ENCODE results near the gene PACS1. TPM values are rescaled to one million over a fixed set of nuclear protein-coding genes. Genes with fewer than 3 reads are reported as not detected.
A peak's percentile ranks its signal among the peaks of the same experiment; 100 is the strongest.

PACS1 gene
- total RNA-seq, 2 experiments from 2014 or later, result 179 to 183 TPM

GRCh38 chr11:66189031-66189745 lies 119.1 kb downstream of the PACS1 start:
- peaks cover 54% of the 10 kb centered on the region for H3K4me1 Mint-ChIP-seq (ENCODE audit: low read depth)
- H3K9me3 Mint-ChIP-seq, result no peaks in the 10 kb centered on the region
- Histone ChIP-seq H3K27ac (ENCODE audit: low read depth in 1 of 2, low read length in 2 of 2) (no peak overlapping the region), H3K27me3 (ENCODE audit: control insufficient read depth in 1 of 2, insufficient read depth in 2 of 2, low read length in 2 of 2) (no peaks in the 10 kb centered on the region), H3K9me3 (ENCODE audit: control insufficient read depth in 1 of 2, insufficient read depth in 1 of 2, low read length in 2 of 2) (no peaks in the 10 kb centered on the region), H3K4me3 (ENCODE audit: low read length) (no peak overlapping the region), H3K36me3 (ENCODE audit: insufficient read depth, low read length) (peaks cover 35% of the 10 kb centered on the region), H3K4me1 (ENCODE audit: insufficient read depth, low read length) (peaks cover 12% of the 10 kb centered on the region)
- no peak overlapping the region for H3K27ac Mint-ChIP-seq
- ATAC-seq (ENCODE audit: poor library complexity) (no peak), DNase-seq (no peak)
- H3K4me3 Mint-ChIP-seq, result no peak overlapping the region
- intact Hi-C loops (cut with DNase I, micrococcal nuclease), result no loop called here
- CTCF ChIA-PET, result interaction anchor here (1.0 kb wide), 1 partner anchor 33 kb away, joined by 3 read pairs; no protein-coding TSS in a partner anchor
- POLR2A ChIA-PET, result no interaction called here
- H3K27me3 Mint-ChIP-seq, result no peaks in the 10 kb centered on the region
- no peak for TF ChIP-seq CTCF (IDR thresholded peaks at IDR 0.05)
- peaks cover 93% of the 10 kb centered on the region for H3K36me3 Mint-ChIP-seq (ENCODE audit: low read depth)

- Histone ChIP-seq H3K36me3 (ENCODE audit: insufficient read depth, low read length) (peaks cover 45% of the 10 kb centered on the region), H3K9me3 (ENCODE audit: control insufficient read depth in 1 of 2, insufficient read depth in 1 of 2, low read length in 2 of 2) (no peaks in the 10 kb centered on the region), H3K4me1 (ENCODE audit: insufficient read depth, low read length) (peaks cover 12% of the 10 kb centered on the region), H3K27ac (ENCODE audit: low read depth in 1 of 2, low read length in 2 of 2) (peak overlapping the region in 1 of 2 donors; percentile 23), H3K27me3 (ENCODE audit: control insufficient read depth in 1 of 2, insufficient read depth in 2 of 2, low read length in 2 of 2) (no peaks in the 10 kb centered on the region), H3K4me3 (ENCODE audit: low read length) (no peak overlapping the region)
- no peaks in the 10 kb centered on the region for H3K27me3 Mint-ChIP-seq
- peak overlapping the region; percentile 36 for H3K27ac Mint-ChIP-seq
- CTCF ChIA-PET, result no interaction called here
- intact Hi-C loops (cut with DNase I, micrococcal nuclease), result no loop called here
- peaks cover 39% of the 10 kb centered on the region for H3K4me1 Mint-ChIP-seq (ENCODE audit: low read depth)
- H3K36me3 Mint-ChIP-seq (ENCODE audit: low read depth), result peaks cover 95% of the 10 kb centered on the region
- DNase-seq (no peak), ATAC-seq (ENCODE audit: poor library complexity) (no peak)
- H3K9me3 Mint-ChIP-seq, result no peaks in the 10 kb centered on the region
- TF ChIP-seq CTCF (IDR thresholded peaks at IDR 0.05), result no peak
- POLR2A ChIA-PET, result no interaction called here
- H3K4me3 Mint-ChIP-seq, result no peak overlapping the region
Measured at GRCh38 chr11:66190786-66191185, 120.7 kb downstream of the PACS1 start.

GRCh38 chr11:66192181-66192863 lies 122.2 kb downstream of the PACS1 start:
- no peak overlapping the region for H3K27ac ChIP-seq (ENCODE audit: low read depth in 1 of 2, low read length in 2 of 2)
- no peak for TF ChIP-seq CTCF (IDR thresholded peaks at IDR 0.05)
- H3K4me1 ChIP-seq (ENCODE audit: insufficient read depth, low read length), result peaks cover 7% of the 10 kb centered on the region
- no peaks in the 10 kb centered on the region for H3K27me3 ChIP-seq (ENCODE audit: control insufficient read depth in 1 of 2, insufficient read depth in 2 of 2, low read length in 2 of 2)
- Mint-ChIP-seq H3K36me3 (ENCODE audit: low read depth) (peaks cover 92% of the 10 kb centered on the region), H3K27ac (no peak overlapping the region), H3K27me3 (no peaks in the 10 kb centered on the region), H3K4me3 (no peak overlapping the region), H3K4me1 (ENCODE audit: low read depth) (peaks cover 27% of the 10 kb centered on the region), H3K9me3 (no peaks in the 10 kb centered on the region)
- no peaks in the 10 kb centered on the region for H3K9me3 ChIP-seq (ENCODE audit: control insufficient read depth in 1 of 2, insufficient read depth in 1 of 2, low read length in 2 of 2)
- intact Hi-C loops (cut with DNase I, micrococcal nuclease), result no loop called here
- DNase-seq (no peak), ATAC-seq (ENCODE audit: poor library complexity) (no peak)
- ChIA-PET CTCF (interaction anchor here (0.7 kb wide), 2 partner anchors 9 to 90 kb away, joined by 3 read pairs; no protein-coding TSS in a partner anchor), POLR2A (no interaction called here)
- peaks cover 46% of the 10 kb centered on the region for H3K36me3 ChIP-seq (ENCODE audit: insufficient read depth, low read length)
- no peak overlapping the region for H3K4me3 ChIP-seq (ENCODE audit: low read length)

All from CD4-positive, alpha-beta T cell (primary cell).